BLaER1 (cell line): ENCODE data around the gene TMEM9B.
A peak's percentile ranks its signal among the peaks of the same experiment; 100 is the strongest.
"Not testable (repeated sequence)": the region's sequence is repeated elsewhere in the genome, so short reads cannot be mapped to it uniquely, and the experiment has no call there.

Experiments used
- H3K27ac ChIP-seq: shearing (Covaris generic); formaldehyde crosslinking; 2 replicates; pipeline ENCODE4 v1.8.1; 2022
- H3K27me3 ChIP-seq: shearing (Covaris generic); formaldehyde crosslinking; 2 replicates; pipeline ENCODE4 v1.8.1; 2022
- H3K36me3 ChIP-seq: shearing (Covaris generic); formaldehyde crosslinking; 2 replicates; pipeline ENCODE4 v1.8.1; 2022
- H3K4me1 ChIP-seq: shearing (Covaris generic); formaldehyde crosslinking; 2 replicates; pipeline ENCODE4 v1.8.1; 2022
- H3K4me2 ChIP-seq: shearing (Covaris generic); formaldehyde crosslinking; 2 replicates; pipeline ENCODE4 v1.8.1; 2022
- H3K4me3 ChIP-seq: shearing (Covaris generic); formaldehyde crosslinking; 2 replicates; pipeline ENCODE4 v1.8.1; 2022
- H3K9ac ChIP-seq: shearing (Covaris generic); formaldehyde crosslinking; 2 replicates; pipeline ENCODE4 v1.8.1; 2022
- H3K9me3 ChIP-seq: shearing (Covaris generic); formaldehyde crosslinking; 2 replicates; pipeline ENCODE4 v1.8.1; 2022
- H4K20me1 ChIP-seq: shearing (Covaris generic); formaldehyde crosslinking; 2 replicates; pipeline ENCODE4 v1.8.1; 2022
- Cebpa-rat ChIP-seq: shearing (Covaris generic); IDR thresholded peaks from 2 replicates; pipeline ENCODE4 v1.8.1; 2022

The TMEM9B gene

DNA sequence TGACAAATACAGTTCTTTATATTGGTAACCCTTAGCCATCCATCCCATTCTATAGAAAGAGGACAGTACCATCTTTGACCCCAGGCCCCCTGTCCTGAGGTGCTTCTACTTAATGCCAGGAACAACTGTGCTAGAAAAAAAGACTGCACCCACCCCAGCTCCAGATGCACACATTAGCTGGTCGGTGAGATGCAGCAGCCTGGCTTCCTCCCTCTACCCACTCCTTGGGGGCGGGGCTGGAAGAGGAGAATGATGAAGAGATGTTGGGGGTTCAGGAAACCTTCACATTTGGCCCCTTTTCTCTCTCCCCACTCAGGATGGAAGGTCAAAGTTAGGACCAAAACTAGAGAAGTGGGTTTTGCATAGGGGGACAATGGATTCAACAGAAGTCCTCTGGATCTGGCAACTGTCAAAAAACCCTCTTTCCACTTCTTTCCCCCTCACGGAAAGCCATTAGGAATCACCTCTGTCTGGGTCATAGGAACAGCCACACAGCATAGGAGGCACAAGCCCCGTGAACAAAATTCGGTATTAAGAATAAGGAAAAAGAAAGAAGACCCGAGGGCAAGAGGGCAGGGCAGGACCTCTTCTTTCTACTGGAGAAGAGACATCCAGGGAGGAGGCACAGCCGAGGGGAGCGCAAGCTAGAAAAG, 38.8 kb upstream of the TMEM9B start:
- Histone ChIP-seq H3K9ac (no peak overlapping the region), H3K4me1 (0 out of 2 replicates have a peak, but pooled peaks cover 11% of the 10 kb centered on the region), H3K36me3 (no peaks in the 10 kb centered on the region), H3K27me3 (peaks cover 61% of the 10 kb centered on the region), H3K4me3 (peak overlapping the region; percentile 61), H3K4me2 (peak overlapping the region; percentile 74), H4K20me1 (no peaks in the 10 kb centered on the region; the same call in 1 of the 2 replicates), H3K27ac (no peak overlapping the region), H3K9me3 (peaks cover 21% of the 10 kb centered on the region)
- TF ChIP-seq Cebpa-rat = no peak

GRCh38 chr11:9001736-9002135, 37.5 kb upstream of the TMEM9B start:
- Histone ChIP-seq H3K27me3 (peaks cover 61% of the 10 kb centered on the region), H3K4me2 (no peak overlapping the region), H3K27ac (no peak overlapping the region)

DNA sequence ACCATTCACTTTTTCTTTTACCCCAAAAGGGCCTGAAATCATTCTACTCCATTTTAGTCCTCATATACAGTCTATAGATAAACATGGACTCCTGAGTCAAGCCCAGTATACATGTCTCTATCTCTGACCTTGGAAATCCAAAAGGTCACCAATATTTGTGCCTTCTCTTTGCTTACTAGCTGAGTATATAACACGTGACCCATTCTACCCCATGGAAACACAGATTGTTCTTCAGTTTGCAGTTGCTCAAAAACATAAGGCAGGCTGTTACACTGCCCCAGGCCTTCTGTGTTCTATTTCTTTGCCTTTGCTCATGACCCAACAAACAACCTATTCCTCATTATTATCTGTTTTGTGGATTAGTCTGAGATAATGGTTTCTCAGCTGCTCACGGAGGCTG, 33.8 kb upstream of the TMEM9B start:
- peaks cover 25% of the 10 kb centered on the region for H3K27me3 ChIP-seq
- H3K9me3 ChIP-seq = peaks cover 2% of the 10 kb centered on the region; the same call in 1 of the 2 replicates

More at GRCh38 chr11:9001736-9002135, 37.5 kb upstream of the TMEM9B start:
- no peak for TF ChIP-seq Cebpa-rat
- Histone ChIP-seq H3K4me1 (0 out of 2 replicates have a peak, but pooled peaks cover 11% of the 10 kb centered on the region), H3K36me3 (no peaks in the 10 kb centered on the region), H4K20me1 (no peaks in the 10 kb centered on the region; the same call in 1 of the 2 replicates), H3K9ac (no peak overlapping the region), H3K9me3 (peaks cover 21% of the 10 kb centered on the region), H3K4me3 (no peak overlapping the region)

DNA sequence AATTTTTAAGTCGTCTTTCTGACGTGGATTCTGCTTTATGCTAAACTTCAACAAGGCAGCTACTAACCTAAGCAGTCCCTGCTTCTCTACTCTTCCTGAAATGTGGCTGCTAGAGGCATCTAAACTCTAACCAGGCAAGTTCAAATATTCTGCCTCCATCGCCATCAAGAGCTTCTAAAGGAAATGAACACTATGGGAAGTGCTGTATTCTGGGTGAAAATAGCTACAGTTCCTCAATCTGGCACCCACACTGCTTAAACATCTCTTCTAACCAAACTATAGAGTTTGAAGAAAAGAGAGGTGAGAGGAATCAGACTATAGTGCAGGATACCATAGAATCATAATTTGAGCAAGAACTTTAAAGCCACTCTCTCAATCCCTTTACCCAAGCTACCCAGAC, 33.2 kb upstream of the TMEM9B start:
- no peak for TF ChIP-seq Cebpa-rat
- H3K4me2 ChIP-seq = no peak overlapping the region
- H4K20me1 ChIP-seq = no peaks in the 10 kb centered on the region
- no peaks in the 10 kb centered on the region for H3K36me3 ChIP-seq
- no peaks in the 10 kb centered on the region for H3K9me3 ChIP-seq
- H3K27me3 ChIP-seq = peaks cover 20% of the 10 kb centered on the region
- H3K4me1 ChIP-seq = no peaks in the 10 kb centered on the region
- H3K9ac ChIP-seq = no peak overlapping the region
- H3K4me3 ChIP-seq = no peak overlapping the region
- no peak overlapping the region for H3K27ac ChIP-seq

More for the DNA sequence above, 33.8 kb upstream of the TMEM9B start:
- H3K9ac ChIP-seq = no peak overlapping the region
- 0 out of 2 replicates have a peak, but pooled peaks cover under 1% of the 10 kb centered on the region for H3K4me1 ChIP-seq
- no peaks in the 10 kb centered on the region for H3K36me3 ChIP-seq
- H3K4me2 ChIP-seq = no peak overlapping the region
- no peak overlapping the region for H3K4me3 ChIP-seq
- no peak overlapping the region for H3K27ac ChIP-seq
- H4K20me1 ChIP-seq = no peaks in the 10 kb centered on the region; the same call in 1 of the 2 replicates
- no peak for TF ChIP-seq Cebpa-rat

DNA sequence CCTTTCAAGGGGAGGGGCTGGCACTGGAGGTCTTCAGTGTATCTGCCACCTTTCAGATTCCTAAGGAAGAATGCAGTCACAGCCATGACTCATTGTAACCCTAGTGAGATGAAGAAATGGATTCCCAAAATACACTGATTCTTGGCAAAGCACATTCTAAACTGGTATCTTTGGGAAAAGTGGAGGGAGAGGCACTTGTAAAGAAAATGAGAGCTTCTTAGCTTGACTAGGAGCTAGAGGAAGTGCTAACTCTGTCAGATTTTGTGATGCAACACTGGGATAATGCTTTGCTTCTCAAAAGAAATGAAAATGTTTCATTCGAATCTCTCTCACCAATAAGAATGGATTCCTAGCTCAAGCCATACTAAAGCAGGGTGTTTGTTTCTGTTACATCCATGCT, 25.2 kb upstream of the TMEM9B start:
- Histone ChIP-seq H3K4me2 (no peak overlapping the region), H3K4me1 (no peaks in the 10 kb centered on the region), H3K4me3 (no peak overlapping the region), H3K9ac (no peak overlapping the region), H3K27ac (no peak overlapping the region), H4K20me1 (no peaks in the 10 kb centered on the region), H3K36me3 (no peaks in the 10 kb centered on the region), H3K9me3 (no peaks in the 10 kb centered on the region), H3K27me3 (no peaks in the 10 kb centered on the region)
- TF ChIP-seq Cebpa-rat = no peak

GRCh38 chr11:8988329-8989234, 24.3 kb upstream of the TMEM9B start:
- Histone ChIP-seq H3K36me3 (no peaks in the 10 kb centered on the region), H3K27ac (no peak overlapping the region), H3K4me1 (no peaks in the 10 kb centered on the region), H3K9ac (no peak overlapping the region), H3K4me2 (no peak overlapping the region), H3K27me3 (no peaks in the 10 kb centered on the region), H3K9me3 (no peaks in the 10 kb centered on the region), H3K4me3 (no peak overlapping the region), H4K20me1 (no peaks in the 10 kb centered on the region)
- TF ChIP-seq Cebpa-rat = no peak

DNA sequence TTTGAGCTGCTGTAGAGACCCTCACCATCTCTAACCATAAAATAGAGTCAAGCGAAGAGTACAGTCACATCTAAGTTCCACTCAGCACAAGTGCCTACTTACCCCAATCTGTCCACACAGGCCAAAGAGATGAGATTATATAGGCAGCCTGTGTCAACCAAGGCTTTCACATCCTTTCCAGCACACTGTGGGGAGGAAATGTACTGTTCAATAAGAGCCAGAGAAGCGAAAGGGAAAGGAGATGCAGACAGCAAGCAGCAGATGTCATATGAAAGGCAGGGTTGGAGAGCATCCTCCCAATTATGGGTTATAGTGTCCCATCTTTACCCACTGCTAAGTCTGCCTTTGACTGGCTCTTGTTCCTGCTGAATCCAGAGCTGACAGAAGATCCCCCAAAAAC, 23.2 kb upstream of the TMEM9B start:
- H3K4me3 ChIP-seq = no peak overlapping the region
- no peak overlapping the region for H3K27ac ChIP-seq
- H3K9me3 ChIP-seq = no peaks in the 10 kb centered on the region
- H3K36me3 ChIP-seq = no peaks in the 10 kb centered on the region
- no peaks in the 10 kb centered on the region for H3K27me3 ChIP-seq
- H3K4me1 ChIP-seq = no peaks in the 10 kb centered on the region
- H4K20me1 ChIP-seq = no peaks in the 10 kb centered on the region
- no peak for TF ChIP-seq Cebpa-rat
- H3K4me2 ChIP-seq = no peak overlapping the region
- H3K9ac ChIP-seq = no peak overlapping the region

GRCh38 chr11:8986772-8987171, 22.5 kb upstream of the TMEM9B start:
- H3K4me1 ChIP-seq, H3K27me3 ChIP-seq: not testable (repeated sequence)

DNA sequence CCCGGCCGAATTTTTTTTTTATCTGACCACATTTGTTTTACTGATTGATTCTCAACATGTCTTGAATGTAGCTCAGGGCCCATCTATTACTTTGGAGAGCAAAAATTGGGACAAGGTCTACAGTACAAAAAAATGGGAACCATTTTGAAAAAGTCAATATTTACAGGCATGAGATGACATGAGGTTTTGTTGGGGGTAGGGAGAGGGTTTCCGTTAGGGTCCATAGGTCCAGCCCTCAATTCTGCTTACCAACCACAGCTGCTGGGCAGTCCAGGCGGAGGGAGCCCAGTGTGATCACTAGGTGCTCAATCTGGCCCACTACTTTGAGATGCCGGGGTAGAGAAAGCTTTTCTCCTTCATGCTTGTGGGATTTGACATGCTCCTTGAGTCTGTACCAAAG, 21.2 kb upstream of the TMEM9B start:
- H3K27me3 ChIP-seq = no peaks in the 10 kb centered on the region
- H3K9ac ChIP-seq = no peak overlapping the region
- TF ChIP-seq Cebpa-rat = no peak
- H3K4me1 ChIP-seq = no peaks in the 10 kb centered on the region
- H3K36me3 ChIP-seq = no peaks in the 10 kb centered on the region
- H3K4me3 ChIP-seq = no peak overlapping the region
- H3K27ac ChIP-seq = no peak overlapping the region
- no peak overlapping the region for H3K4me2 ChIP-seq
- H4K20me1 ChIP-seq = no peaks in the 10 kb centered on the region
- H3K9me3 ChIP-seq = no peaks in the 10 kb centered on the region

More at GRCh38 chr11:8986772-8987171, 22.5 kb upstream of the TMEM9B start:
- not testable (repeated sequence) for H3K4me2 ChIP-seq, H3K4me3 ChIP-seq, H3K9me3 ChIP-seq, H3K9ac ChIP-seq, H3K27ac ChIP-seq, H3K36me3 ChIP-seq, H4K20me1 ChIP-seq

- no peaks in the 10 kb centered on the region for H3K27me3 ChIP-seq
- H3K27ac ChIP-seq = no peak overlapping the region
- H3K4me2 ChIP-seq = no peak overlapping the region
- no peaks in the 10 kb centered on the region for H4K20me1 ChIP-seq
- no peaks in the 10 kb centered on the region for H3K4me1 ChIP-seq
- no peak overlapping the region for H3K9ac ChIP-seq
- no peak overlapping the region for H3K4me3 ChIP-seq
- no peaks in the 10 kb centered on the region for H3K9me3 ChIP-seq
- TF ChIP-seq Cebpa-rat = no peak
- no peaks in the 10 kb centered on the region for H3K36me3 ChIP-seq
Observed at GRCh38 chr11:8983552-8983951, 19.3 kb upstream of the TMEM9B start.
